Measurements from ENCODE around the gene DPT. TPM values are rescaled to one million over a fixed set of nuclear protein-coding genes. Genes with fewer than 3 reads are reported as not detected.

DPT gene
- total RNA-seq, 2 donors from 2014 or later, result not detected

- peaks cover 18% of the 10 kb centered on the region for H3K27me3 Mint-ChIP-seq
- ATAC-seq (replicated peaks), result no peak
- no peak overlapping the region for H3K4me3 Mint-ChIP-seq
- no peaks in the 10 kb centered on the region for H3K4me1 Mint-ChIP-seq
- H3K27ac Mint-ChIP-seq, result no peak overlapping the region
- no peaks in the 10 kb centered on the region for H3K9me3 Mint-ChIP-seq
- H3K36me3 Mint-ChIP-seq (ENCODE audit: low read depth), result no peaks in the 10 kb centered on the region
These were observed 26.9 kb upstream of the DPT start for GRCh38 chr1:168755800-168756418.

- H3K27me3 Mint-ChIP-seq, result peaks cover 30% of the 10 kb centered on the region
- H3K27ac Mint-ChIP-seq, result no peak overlapping the region
- no peak overlapping the region for H3K4me3 Mint-ChIP-seq
- H3K9me3 Mint-ChIP-seq, result no peaks in the 10 kb centered on the region
- peak; percentile 14 for ATAC-seq (replicated peaks)
- no peaks in the 10 kb centered on the region for H3K4me1 Mint-ChIP-seq
- H3K36me3 Mint-ChIP-seq (ENCODE audit: low read depth), result no peaks in the 10 kb centered on the region
These were observed 23.3 kb upstream of the DPT start for GRCh38 chr1:168752171-168752832.

GRCh38 chr1:168751195-168751650 lies 22.2 kb upstream of the DPT start:
- H3K9me3 Mint-ChIP-seq, result no peaks in the 10 kb centered on the region
- no peak for ATAC-seq (replicated peaks)
- no peak overlapping the region for H3K27ac Mint-ChIP-seq
- H3K27me3 Mint-ChIP-seq, result peaks cover 33% of the 10 kb centered on the region
- no peaks in the 10 kb centered on the region for H3K4me1 Mint-ChIP-seq
- H3K36me3 Mint-ChIP-seq (ENCODE audit: low read depth), result no peaks in the 10 kb centered on the region
- H3K4me3 Mint-ChIP-seq, result no peak overlapping the region

- no peak overlapping the region for H3K4me3 Mint-ChIP-seq
- H3K9me3 Mint-ChIP-seq, result no peaks in the 10 kb centered on the region
- H3K36me3 Mint-ChIP-seq (ENCODE audit: low read depth), result no peaks in the 10 kb centered on the region
- no peak overlapping the region for H3K27ac Mint-ChIP-seq
- ATAC-seq (replicated peaks), result no peak
- H3K27me3 Mint-ChIP-seq, result peaks cover 4% of the 10 kb centered on the region
- H3K4me1 Mint-ChIP-seq, result no peaks in the 10 kb centered on the region
These were observed 14.1 kb upstream of the DPT start for GRCh38 chr1:168742994-168743650.

- no peak overlapping the region for H3K27ac Mint-ChIP-seq
- no peak for ATAC-seq (replicated peaks)
- no peak overlapping the region for H3K4me3 Mint-ChIP-seq
- no peaks in the 10 kb centered on the region for H3K4me1 Mint-ChIP-seq
- no peaks in the 10 kb centered on the region for H3K9me3 Mint-ChIP-seq
- H3K27me3 Mint-ChIP-seq, result peaks cover 4% of the 10 kb centered on the region
- H3K36me3 Mint-ChIP-seq (ENCODE audit: low read depth), result no peaks in the 10 kb centered on the region
These were observed 13.4 kb upstream of the DPT start for GRCh38 chr1:168742386-168742785.

GRCh38 chr1:168739908-168740307 lies 10.9 kb upstream of the DPT start:
- Mint-ChIP-seq H3K27ac (no peak overlapping the region), H3K4me3 (no peak overlapping the region), H3K27me3 (peaks cover 4% of the 10 kb centered on the region), H3K36me3 (ENCODE audit: low read depth) (no peaks in the 10 kb centered on the region), H3K4me1 (no peaks in the 10 kb centered on the region), H3K9me3 (no peaks in the 10 kb centered on the region)
- ATAC-seq (replicated peaks), result no peak

- ATAC-seq (replicated peaks), result no peak
- H3K27me3 Mint-ChIP-seq, result peaks cover 4% of the 10 kb centered on the region
These were observed 7.5 kb upstream of the DPT start for GRCh38 chr1:168736520-168736919.

GRCh38 chr1:168735974-168736373 lies 7.0 kb upstream of the DPT start:
- H3K9me3 Mint-ChIP-seq, result no peaks in the 10 kb centered on the region
- ATAC-seq (replicated peaks), result no peak
- peaks cover 4% of the 10 kb centered on the region for H3K27me3 Mint-ChIP-seq
- no peaks in the 10 kb centered on the region for H3K36me3 Mint-ChIP-seq (ENCODE audit: low read depth)
- no peak overlapping the region for H3K27ac Mint-ChIP-seq
- H3K4me1 Mint-ChIP-seq, result no peaks in the 10 kb centered on the region
- no peak overlapping the region for H3K4me3 Mint-ChIP-seq

More at GRCh38 chr1:168736520-168736919, 7.5 kb upstream of the DPT start:
- H3K27ac Mint-ChIP-seq, result no peak overlapping the region
- H3K4me3 Mint-ChIP-seq, result no peak overlapping the region
- H3K4me1 Mint-ChIP-seq, result no peaks in the 10 kb centered on the region
- no peaks in the 10 kb centered on the region for H3K36me3 Mint-ChIP-seq (ENCODE audit: low read depth)
- no peaks in the 10 kb centered on the region for H3K9me3 Mint-ChIP-seq

GRCh38 chr1:168734946-168735345 lies 5.9 kb upstream of the DPT start:
- Mint-ChIP-seq H3K9me3 (no peaks in the 10 kb centered on the region), H3K4me3 (no peak overlapping the region), H3K4me1 (no peaks in the 10 kb centered on the region), H3K36me3 (ENCODE audit: low read depth) (no peaks in the 10 kb centered on the region), H3K27me3 (peaks cover 4% of the 10 kb centered on the region), H3K27ac (no peak overlapping the region)
- no peak for ATAC-seq (replicated peaks)

GRCh38 chr1:168734271-168734670 lies 5.3 kb upstream of the DPT start:
- Mint-ChIP-seq H3K4me3 (no peak overlapping the region), H3K36me3 (ENCODE audit: low read depth) (no peaks in the 10 kb centered on the region), H3K27me3 (peaks cover 4% of the 10 kb centered on the region), H3K9me3 (no peaks in the 10 kb centered on the region), H3K4me1 (no peaks in the 10 kb centered on the region), H3K27ac (no peak overlapping the region)
- ATAC-seq (replicated peaks), result no peak

GRCh38 chr1:168733241-168733640 lies 4.2 kb upstream of the DPT start:
- no peaks in the 10 kb centered on the region for H3K36me3 Mint-ChIP-seq (ENCODE audit: low read depth)
- ATAC-seq (replicated peaks), result no peak
- no peak overlapping the region for H3K4me3 Mint-ChIP-seq
- H3K9me3 Mint-ChIP-seq, result no peaks in the 10 kb centered on the region
- H3K4me1 Mint-ChIP-seq, result no peaks in the 10 kb centered on the region
- H3K27ac Mint-ChIP-seq, result no peak overlapping the region
- H3K27me3 Mint-ChIP-seq, result peaks cover 4% of the 10 kb centered on the region

GRCh38 chr1:168732736-168733135 lies 3.7 kb upstream of the DPT start:
- Mint-ChIP-seq H3K36me3 (ENCODE audit: low read depth) (no peaks in the 10 kb centered on the region), H3K4me3 (no peak overlapping the region), H3K9me3 (no peaks in the 10 kb centered on the region), H3K27me3 (peaks cover 4% of the 10 kb centered on the region), H3K27ac (no peak overlapping the region), H3K4me1 (no peaks in the 10 kb centered on the region)
- no peak for ATAC-seq (replicated peaks)

- no peak for ATAC-seq (replicated peaks)
- Mint-ChIP-seq H3K9me3 (no peaks in the 10 kb centered on the region), H3K27ac (no peak overlapping the region)
These were observed 2.4 kb upstream of the DPT start for GRCh38 chr1:168731244-168731953.

GRCh38 chr1:168729405-168729802 lies 398 bp upstream of the DPT start:
- H3K27me3 Mint-ChIP-seq, result peaks cover under 1% of the 10 kb centered on the region

More at GRCh38 chr1:168731244-168731953, 2.4 kb upstream of the DPT start:
- H3K4me3 Mint-ChIP-seq, result no peak overlapping the region
- H3K4me1 Mint-ChIP-seq, result no peaks in the 10 kb centered on the region
- H3K36me3 Mint-ChIP-seq (ENCODE audit: low read depth), result no peaks in the 10 kb centered on the region
- H3K27me3 Mint-ChIP-seq, result peaks cover 4% of the 10 kb centered on the region

More at GRCh38 chr1:168729405-168729802, 398 bp upstream of the DPT start:
- Mint-ChIP-seq H3K27ac (no peak overlapping the region), H3K36me3 (ENCODE audit: low read depth) (no peaks in the 10 kb centered on the region), H3K4me3 (no peak overlapping the region), H3K9me3 (no peaks in the 10 kb centered on the region), H3K4me1 (no peaks in the 10 kb centered on the region)
- ATAC-seq (replicated peaks), result no peak
